Upper lobe of left lung (tissue), 4 donors: ENCODE data around the gene TGOLN2.

Experiments
- CTCF ChIP-seq, 6 experiments: fragments of 450-650 bp in 4 of 6; fragments of 200-600 bp in 2 of 6; sonication (generic) in 2 of 6; IDR thresholded peaks; one replicate each; pipeline ENCODE4 v1.5.1; 2016 to 2019; ENCODE audit warnings: antibody characterized with exemption in 6 of 6
- EP300 ChIP-seq, 4 donors: sonication (generic); formaldehyde crosslinking; IDR thresholded peaks; one replicate each; pipeline ENCODE4 v1.5.1; 2017; ENCODE audit warnings: antibody characterized with exemption in 4 of 4, control low read depth in 2 of 4
- POLR2A ChIP-seq, 4 donors: fragments of 450-650 bp; IDR thresholded peaks; one replicate each; pipeline ENCODE4 v1.5.1; 2016 to 2017; ENCODE audit warnings: antibody characterized with exemption in 4 of 4, mild to moderate bottlenecking in 2 of 4
- POLR2AphosphoS5 ChIP-seq, 2 donors: sonication (generic); formaldehyde crosslinking; IDR thresholded peaks; one replicate each; pipeline ENCODE4 v1.5.1; 2017; ENCODE audit warnings: antibody characterized with exemption in 2 of 2

DNA sequence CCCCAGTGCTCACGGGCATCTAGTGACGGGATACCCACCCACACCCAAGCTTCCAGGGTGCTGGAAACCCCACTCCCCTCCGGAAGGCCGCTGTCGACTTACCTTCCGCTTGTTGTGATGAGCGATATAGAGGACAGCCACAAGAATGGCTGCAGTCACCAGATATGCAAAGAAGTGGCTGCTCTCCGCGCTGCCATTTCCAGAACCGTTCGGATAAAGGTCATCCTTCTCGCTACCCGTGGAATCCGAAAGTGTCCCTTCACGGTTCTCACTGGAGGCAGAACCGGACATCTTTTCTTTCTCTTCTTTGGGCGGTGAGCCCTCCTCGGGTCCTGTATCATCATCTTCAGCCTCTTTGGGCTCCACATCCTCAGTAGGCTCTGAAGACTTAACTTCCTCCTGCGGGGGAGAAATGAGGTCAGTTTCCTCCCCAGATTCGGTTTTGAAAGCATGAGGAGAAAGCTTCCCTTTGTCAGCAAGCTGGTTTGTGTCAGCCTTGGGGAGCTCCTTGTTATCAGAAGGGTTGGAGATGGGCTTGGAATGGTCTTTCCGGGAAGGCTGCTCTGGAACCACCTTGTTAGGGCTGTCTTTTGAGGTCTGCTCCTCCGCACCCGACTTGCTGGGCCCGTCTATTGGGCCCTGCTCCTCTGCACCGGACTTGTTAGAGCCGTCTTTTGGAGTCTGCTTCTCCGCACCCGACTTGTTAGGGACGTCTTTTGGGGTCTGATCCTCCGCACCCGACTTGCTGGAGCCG lies 1.2 kb downstream of the TGOLN2 start:
- TF ChIP-seq POLR2AphosphoS5 (IDR thresholded peaks at IDR 0.05) (no peak), CTCF (IDR thresholded peaks at IDR 0.05) (no peak), POLR2A (IDR thresholded peaks at IDR 0.05) (peak in 1 of 4 donors; percentile 31), EP300 (IDR thresholded peaks at IDR 0.05) (no peak)
